ENCODE measurements around the gene SPATA20.
A peak's percentile ranks its signal among the peaks of the same experiment; 100 is the strongest.

The SPATA20 gene

DNA sequence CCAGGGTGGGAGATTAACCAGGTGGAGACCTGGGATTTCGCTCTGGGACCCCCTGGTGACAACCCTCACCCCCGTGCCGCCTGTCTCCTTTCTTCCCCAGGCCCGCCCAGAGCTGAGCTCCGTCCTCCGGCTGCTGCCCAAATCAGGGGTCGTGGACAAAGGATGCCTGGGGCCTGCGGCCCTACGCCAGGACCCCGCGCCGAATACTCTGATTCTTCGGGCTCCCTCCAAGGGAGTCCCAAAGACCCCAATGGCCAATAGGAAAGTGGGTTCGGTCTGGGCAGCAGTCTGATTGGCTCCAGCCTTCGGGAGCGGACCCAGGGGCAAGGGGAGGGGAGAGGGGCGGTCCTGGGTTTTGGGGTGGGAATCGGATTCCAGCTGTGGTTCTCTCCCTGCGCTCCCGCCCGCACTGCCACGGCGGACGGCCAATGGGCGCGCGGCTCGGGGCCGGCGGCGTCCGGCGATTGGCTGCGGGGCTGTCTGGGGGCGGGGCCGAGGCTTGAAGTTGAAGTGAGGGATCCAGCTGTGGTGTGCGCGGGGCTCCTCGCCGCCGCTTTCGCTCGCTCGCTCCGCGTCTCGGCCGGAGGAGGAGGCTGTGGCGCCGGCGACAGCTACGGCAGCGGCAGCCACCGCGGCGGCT lies 13.3 kb downstream of the SPATA20 start, which contains the start of gene CACNA1G:
CACNA1G (plus strand) TSS at position 531 of the 640 bp plus-strand sequence. CDS start 745 bp downstream, outside the sequence.
- DNase-seq = peak; percentile 22 to 80

DNA sequence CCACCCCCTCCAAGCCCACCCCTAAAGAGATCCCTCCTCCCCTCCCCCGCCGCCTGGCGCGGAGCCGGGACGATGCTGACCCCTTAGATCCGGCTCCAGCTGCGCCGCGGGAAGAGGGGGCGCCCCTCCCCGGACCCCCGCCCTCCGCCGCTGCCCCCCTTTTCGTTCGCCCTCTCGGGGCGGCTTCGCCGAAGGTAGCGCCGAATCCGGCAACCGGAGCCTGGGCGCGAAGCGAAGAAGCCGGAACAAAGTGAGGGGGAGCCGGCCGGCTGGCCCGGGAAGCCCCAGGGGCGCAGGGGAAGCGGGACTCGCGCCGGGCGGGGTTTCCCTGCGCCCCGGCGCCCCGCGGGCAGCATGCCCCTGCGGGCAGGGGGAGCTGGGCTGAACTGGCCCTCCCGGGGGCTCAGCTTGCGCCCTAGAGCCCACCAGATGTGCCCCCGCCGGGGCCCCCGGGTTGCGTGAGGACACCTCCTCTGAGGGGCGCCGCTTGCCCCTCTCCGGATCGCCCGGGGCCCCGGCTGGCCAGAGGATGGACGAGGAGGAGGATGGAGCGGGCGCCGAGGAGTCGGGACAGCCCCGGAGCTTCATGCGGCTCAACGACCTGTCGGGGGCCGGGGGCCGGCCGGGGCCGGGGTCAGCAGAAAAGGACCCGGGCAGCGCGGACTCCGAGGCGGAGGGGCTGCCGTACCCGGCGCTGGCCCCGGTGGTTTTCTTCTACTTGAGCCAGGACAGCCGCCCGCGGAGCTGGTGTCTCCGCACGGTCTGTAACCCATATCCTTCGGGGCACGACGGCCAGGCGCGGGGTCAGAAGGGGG lies 14.2 kb downstream of the SPATA20 start:
- DNase-seq = no peak

DNA sequence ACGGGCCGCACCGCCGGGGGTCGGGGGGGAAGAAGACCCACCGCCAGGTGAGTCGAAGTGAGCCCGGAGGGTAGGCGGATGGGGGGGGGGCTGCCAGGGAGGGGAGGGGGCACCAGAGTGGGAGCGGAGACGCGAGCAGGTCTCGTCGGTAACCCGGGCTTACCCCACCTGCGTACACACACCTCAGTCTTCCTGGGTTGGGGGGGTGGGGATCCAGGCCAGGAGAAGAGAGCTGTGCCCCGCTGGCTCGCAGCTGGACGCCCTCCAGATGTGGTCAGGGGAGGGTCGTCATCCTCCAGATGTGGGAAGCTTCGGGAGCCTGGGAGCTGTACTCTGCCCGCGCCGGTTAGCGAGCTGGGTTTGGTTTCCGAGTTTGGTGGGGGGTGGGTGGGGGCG lies 14.8 kb downstream of the SPATA20 start:
- DNase-seq = no peak

DNA sequence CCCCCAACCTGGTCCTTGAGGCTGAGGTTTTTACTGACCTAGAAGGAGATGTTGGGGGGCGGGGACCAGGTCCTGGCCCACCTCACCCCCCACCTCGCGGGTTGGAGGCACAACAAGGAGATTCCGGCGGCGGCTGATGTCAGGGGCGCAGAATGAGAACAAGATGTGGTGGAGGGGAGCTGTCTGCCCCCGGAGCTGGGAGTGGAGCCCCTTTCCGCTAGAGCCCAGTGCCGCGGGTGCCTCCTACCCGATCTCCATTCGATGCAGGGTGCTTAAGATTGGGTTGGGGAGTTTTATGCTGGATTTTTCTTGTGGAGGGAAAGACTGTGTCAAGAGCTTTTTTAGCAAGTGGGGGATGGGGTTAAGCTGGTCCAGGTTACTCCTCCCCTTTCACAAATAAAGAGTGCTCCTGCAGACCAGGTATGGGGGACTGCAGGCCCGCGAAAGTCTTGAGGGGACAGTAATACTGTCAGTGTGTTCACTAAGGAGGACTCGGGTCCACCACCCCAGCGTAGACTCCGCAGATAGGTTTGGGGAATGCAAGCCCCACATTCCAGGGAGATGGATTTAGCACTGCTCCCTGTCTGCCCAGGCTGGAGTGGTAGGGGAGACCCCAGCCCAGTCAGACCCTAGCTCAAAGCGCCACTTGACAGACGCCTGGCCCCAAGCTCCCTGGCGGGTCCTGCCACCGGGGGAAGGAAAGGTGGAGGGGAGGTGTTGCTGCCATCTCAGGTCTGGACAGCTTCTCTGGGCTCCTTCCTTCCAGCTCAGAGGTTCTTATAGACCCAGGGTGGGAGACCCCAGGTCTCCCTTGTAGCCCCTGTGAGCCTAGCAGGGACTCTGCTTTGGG lies 15.5 kb downstream of the SPATA20 start:
- no peak for DNase-seq

DNA sequence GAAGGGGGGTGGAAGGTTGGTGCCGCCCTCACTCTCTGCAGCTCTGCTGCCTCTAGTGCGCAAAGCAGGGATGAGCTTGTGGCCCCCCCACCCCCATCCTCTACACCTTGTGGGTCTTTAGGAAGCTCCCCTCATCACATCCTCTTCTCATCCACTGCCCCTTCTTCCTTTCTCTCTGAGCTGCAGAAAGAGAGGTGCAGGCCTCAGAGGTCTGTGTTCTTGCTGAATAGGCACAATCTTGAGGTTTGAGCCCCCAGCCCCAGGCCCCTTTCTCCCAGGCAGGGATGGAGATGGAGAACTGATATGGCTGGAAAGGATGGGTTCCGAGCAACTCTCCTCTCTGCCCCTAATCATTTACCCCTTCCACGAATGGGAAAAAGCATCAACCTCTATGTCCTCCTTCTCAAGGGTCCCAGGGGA lies 16.1 kb downstream of the SPATA20 start:
- no peak for DNase-seq

DNA sequence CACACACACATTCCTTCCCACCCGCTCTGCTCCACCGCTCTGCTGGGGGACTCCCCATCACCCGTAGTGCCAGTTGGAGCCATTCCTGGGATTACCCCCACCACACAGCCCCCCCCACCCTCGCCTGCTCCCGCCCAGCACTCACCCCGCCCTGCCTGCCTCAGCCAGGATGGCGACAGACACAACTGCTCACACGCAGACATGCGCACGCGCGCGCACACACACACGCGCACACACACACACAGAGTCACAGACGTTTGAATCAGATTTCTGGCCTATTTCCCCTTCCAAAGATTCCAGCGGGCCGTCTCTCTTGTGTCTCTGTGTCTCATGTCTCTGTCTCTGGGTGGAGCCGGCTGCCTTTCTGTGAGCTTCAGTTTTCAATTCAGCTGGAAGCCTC lies 17.9 kb downstream of the SPATA20 start:
- DNase-seq = no peak

DNA sequence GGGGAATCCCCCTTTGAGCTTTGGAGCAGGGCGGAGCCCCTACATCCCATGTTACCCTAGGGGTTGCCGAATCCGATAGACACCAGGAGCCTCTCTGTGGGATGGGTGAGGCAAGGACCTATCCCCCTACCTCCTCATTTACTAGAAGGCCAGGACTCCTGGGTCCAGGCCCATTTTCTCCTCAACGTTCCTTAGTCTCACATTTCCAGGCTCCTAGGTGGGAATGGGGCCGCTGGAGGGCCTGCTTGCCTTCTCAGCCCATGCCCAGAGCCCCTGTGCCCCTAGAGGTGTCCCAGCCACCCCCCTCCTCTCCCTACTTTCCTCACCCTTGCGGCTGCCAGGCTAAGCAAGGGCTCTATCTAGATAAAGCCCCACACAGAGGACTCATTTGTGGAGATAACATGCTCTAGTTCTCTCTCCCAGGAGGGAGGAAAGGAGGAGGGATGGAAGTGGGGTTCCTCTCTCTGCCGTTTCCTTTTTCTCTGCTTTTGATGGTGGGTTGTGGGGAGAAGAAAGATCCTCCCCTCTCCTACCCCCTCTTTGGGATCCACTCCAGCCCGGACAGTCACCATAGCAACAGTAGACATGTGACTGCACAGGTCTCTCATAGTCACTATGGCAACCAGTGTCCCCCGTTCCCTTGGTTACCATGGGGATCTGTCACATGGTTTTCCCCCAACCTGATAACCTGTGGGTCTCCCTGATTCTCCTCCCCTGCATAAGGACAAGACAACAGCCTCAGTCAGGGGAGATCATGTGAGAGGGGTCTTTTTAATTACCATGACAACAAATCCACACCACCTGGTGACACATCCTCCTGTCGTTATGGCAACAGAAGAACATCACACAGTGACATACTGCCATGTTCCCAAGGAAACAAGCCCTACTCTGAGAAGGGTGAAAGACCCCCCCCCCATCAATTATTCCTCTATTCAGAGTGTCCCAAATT lies 18.7 kb downstream of the SPATA20 start:
- peak in 1 of 2 donors; percentile 47 for DNase-seq

DNA sequence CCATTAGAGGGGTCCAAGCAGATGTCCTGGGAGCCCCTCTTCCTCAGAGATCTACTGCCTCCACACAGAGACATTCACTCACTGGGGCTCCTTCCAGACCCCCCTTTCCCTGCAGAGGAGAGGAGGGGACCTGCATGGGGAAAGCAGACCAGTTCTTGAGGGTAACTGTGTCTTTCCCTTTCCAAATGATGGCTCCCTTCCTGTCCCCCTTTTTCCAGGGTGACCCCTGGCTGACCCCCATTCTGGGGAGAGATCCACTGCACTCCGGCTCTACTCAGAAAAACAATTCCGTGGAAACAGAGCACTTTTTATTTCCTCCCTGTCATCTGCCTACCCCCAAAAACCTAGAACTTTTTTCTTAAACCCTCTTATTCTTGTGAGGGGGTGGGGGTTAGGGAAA lies 19.9 kb downstream of the SPATA20 start:
- DNase-seq = no peak

DNA sequence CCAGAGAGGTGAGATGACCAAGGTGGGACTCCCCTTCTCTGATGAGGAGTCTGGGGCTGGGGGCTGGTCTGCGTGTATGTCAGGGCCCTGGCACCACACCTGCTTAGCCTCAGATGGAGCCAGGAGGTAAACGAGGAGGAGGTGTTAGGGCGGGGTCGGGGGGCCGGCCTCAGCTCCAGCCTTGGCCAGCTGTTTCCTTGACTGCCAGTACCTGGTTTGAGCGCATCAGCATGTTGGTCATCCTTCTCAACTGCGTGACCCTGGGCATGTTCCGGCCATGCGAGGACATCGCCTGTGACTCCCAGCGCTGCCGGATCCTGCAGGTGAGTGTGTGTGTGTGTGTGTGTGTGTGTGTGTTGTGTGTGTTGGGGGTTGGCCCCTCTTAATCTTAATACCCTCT lies 21.7 kb downstream of the SPATA20 start:
- DNase-seq = no peak

DNA sequence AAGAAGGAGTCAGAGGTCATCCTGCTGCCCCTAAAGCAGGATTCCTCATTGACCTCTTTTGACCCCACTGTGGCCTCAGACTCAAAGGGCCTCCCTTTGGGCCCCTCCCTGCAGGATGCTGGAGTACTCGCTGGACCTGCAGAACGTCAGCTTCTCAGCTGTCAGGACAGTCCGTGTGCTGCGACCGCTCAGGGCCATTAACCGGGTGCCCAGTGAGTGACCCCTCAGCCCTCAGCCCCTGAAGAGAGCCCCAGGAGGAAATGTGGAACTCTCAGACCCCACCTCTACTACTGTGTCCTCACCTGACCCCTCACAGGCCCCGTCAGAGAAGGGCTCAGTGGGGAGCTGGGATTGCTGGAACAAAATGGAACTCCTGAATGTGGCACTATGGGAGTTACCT lies 22.6 kb downstream of the SPATA20 start:
- DNase-seq = no peak

DNA sequence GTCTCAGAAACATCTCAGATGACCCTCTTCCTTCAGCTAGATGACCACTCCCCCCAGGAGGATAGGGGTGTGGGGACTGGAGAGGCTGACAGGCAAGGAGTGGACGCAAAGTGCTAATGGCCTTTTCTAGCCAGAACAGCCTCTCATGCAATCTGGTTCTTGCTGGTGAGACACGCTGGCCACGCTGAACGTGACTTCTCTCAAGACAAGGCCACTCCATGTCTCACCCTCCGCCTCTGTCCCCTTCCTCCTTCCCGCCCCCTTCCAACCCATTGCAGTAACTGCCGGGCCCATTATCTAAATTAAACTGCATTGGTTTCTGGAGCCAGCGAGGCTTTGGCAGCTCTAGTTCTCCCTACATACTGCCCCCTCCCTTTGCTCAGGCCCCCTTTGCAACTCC lies 23.1 kb downstream of the SPATA20 start:
- DNase-seq = no peak

DNA sequence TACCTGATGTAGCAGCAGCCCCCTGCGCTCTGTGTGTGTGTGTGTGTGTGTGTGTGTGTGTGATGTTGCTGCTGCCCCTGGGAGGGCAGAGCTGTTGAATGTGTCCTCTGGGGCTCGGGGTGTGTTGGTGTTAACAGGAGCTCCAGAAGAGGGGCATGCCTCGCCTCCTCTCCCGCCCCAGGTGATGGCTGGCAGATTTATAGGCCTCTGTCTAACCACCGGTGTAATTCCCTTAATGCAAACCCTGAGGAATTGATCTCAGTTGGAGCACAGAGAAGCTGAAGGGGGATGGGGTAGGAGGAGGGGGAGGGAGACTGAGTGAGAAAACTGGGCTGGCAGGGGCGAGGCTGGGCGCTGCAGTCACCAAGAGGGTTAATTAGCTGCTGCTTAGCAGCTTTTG lies 23.6 kb downstream of the SPATA20 start:
- DNase-seq = no peak

DNA sequence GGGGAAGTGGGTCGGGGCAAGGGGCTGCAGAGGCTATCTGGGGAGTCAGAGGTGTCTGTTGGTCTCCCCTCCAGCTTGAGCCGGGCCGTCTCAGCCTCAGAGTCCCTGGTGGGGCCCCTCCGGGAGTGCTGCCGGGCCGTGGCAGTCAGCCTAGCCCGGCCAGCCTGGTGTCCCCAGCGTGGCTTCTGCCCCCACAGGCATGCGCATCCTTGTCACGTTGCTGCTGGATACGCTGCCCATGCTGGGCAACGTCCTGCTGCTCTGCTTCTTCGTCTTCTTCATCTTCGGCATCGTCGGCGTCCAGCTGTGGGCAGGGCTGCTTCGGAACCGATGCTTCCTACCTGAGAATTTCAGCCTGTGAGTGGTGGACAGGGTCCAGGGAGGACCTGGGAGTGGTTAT lies 24.7 kb downstream of the SPATA20 start:
- DNase-seq = no peak

DNA sequence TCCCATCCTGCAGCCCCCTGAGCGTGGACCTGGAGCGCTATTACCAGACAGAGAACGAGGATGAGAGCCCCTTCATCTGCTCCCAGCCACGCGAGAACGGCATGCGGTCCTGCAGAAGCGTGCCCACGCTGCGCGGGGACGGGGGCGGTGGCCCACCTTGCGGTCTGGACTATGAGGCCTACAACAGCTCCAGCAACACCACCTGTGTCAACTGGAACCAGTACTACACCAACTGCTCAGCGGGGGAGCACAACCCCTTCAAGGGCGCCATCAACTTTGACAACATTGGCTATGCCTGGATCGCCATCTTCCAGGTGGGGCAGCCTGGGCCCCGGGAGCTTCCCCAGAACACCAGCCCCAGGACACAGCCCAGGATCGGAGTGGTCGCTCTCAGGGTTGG lies 25.6 kb downstream of the SPATA20 start:
- no peak for DNase-seq

DNA sequence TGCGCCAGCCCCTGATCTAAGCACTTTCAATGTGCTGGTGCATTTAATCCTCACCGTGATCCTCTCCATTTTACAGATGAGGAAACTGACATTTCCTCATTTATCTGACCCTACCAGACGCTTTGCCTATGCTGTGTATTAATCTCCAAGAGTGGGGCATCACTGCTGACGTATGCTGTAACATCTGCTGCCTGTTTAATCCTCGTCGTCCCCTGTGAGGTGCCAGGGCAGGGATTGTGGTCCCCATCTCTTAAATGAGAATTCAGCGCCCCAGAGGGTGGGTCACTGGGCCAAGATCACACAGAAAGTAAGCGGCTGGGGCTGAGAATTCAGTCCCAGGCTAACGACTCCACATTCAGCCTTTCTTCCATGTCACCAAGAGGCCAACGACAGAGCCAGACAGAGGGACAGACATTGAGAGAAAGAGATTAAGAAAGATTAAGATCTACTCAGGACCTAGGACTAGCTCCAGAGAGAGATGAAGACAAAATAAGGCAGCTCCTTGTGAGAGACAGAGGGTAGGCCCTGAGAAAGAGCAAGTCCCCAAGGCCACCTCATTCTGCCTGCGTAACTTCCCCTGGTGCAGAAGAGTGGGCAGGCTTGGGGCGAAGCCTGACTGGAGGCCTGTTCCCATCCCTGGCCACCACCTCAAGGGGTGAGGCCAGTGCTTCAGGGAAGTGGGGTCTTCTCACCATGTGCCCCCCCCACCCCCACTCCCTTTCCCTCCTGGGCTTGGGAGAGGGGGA lies 27.1 kb downstream of the SPATA20 start:
- DNase-seq = no peak

DNA sequence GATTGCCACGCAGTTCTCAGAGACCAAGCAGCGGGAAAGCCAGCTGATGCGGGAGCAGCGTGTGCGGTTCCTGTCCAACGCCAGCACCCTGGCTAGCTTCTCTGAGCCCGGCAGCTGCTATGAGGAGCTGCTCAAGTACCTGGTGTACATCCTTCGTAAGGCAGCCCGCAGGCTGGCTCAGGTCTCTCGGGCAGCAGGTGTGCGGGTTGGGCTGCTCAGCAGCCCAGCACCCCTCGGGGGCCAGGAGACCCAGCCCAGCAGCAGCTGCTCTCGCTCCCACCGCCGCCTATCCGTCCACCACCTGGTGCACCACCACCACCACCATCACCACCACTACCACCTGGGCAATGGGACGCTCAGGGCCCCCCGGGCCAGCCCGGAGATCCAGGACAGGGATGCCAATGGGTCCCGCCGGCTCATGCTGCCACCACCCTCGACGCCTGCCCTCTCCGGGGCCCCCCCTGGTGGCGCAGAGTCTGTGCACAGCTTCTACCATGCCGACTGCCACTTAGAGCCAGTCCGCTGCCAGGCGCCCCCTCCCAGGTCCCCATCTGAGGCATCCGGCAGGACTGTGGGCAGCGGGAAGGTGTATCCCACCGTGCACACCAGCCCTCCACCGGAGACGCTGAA lies 28.7 kb downstream of the SPATA20 start:
- no peak for DNase-seq

DNA sequence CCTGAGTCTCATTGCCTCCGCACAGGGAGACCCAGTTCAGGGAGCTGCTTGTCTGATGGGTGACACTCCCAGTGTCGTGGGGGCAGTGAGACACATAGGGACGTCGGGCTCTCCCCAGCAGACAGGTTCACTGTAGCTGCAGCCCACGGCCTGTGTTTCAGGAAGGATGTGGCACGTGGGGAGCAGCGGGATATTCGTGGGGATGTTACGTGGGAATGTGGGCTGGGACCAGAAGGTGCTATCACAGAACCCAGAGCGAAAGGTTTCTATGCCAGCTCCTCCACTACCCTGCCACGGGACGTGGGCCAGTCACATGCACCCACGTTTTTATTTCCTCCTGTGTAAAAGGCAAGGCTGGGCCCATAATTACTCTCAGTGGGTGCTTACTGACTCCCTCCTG lies 29.9 kb downstream of the SPATA20 start:
- DNase-seq = no peak

DNA sequence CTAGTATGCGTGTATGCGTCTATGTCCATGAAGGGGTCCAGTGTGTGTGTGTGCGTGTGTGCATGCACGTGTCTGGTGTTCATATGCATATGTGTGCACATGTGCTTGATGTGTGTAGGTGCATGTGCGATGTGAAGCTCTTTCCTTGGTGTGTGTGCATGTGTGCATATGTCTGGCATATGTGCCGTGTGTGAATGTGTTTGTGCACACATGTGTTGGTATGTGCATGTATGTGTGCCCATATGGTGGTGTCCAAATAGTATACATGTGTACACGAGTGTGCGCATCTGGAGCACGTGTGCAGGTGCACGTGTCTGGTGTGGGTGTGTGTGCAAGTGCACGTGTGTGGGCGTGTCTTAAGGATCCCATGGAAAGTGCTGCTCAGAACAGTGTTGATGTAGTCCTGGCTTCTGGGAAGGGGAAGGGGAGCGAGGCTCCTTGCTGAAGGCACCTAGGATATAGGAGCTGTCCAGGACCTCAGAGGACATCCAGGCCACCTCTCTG lies 30.5 kb downstream of the SPATA20 start:
- no peak for DNase-seq

DNA sequence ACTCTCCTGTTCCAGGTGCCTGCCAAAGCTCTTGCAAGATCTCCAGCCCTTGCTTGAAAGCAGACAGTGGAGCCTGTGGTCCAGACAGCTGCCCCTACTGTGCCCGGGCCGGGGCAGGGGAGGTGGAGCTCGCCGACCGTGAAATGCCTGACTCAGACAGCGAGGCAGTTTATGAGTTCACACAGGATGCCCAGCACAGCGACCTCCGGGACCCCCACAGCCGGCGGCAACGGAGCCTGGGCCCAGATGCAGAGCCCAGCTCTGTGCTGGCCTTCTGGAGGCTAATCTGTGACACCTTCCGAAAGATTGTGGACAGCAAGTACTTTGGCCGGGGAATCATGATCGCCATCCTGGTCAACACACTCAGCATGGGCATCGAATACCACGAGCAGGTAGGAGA lies 31.2 kb downstream of the SPATA20 start:
- DNase-seq = no peak

DNA sequence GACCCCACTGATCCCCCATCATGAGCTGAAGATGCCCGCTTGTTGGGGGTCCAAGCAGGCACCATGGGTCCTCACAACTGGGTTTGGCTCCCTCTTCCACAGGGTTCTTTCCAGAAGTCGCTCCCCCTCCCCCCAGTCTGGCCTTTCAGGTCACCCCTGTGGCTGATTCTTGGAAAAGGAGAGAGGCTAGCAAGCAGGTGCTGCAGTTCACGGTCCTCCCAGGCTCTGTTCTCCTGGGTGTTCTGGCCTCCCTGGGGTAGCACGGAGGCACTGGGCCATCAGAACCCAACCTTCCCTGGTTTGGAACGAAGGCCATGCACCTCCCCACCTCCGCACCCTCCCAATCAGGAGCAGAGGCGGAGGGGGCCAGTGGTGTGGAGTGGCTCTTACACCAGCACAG lies 32.4 kb downstream of the SPATA20 start:
- DNase-seq = no peak

DNA sequence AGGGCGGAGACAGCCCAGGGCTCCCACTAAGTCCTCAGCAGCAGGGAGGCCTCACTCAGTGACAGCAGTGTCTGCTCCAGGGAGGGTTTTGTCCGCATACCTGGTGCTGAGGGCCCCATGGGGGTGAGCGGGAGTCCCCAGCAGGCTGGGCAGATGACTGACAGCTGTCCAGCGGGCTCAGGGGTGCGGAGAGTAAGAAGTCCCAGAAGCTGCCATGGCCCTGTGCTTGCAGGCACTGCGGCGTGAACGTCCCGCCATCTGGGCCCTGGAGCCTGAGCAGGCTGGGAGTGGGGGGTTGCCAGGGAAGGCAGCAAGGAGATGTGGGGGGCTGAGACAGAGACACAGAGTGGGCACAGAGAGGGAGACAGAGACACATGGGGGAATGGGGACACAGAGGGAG lies 33.7 kb downstream of the SPATA20 start:
- DNase-seq = no peak

Measured in hippocampal formation (tissue), 2 donors.